SK-N-SH (cell line): ENCODE results near the gene IBTK. TPM values are rescaled to one million over a fixed set of nuclear protein-coding genes. Genes with fewer than 3 reads are reported as not detected.

ENCODE experiments used
- CTCF ChIA-PET: fragments of 300-600, 350-600 bp; formaldehyde crosslinking; extraction: SDS; loops from one replicate; lab custom pipeline; 2021; lab: Yijun Ruan, JAX
- POLR2A ChIA-PET: fragments of 350-600 bp; sonication (Branson Sonifier 250); formaldehyde crosslinking; extraction: SDS; loops from one replicate; lab custom pipeline; 2020; ENCODE audit warnings: antibody characterized with exemption, inconsistent platforms; lab: Yijun Ruan, JAX
- DNase-seq: peaks from one replicate; pipeline ENCODE4 v3.0.0; 2012
- H2AFZ ChIP-seq: fragments of 200-600 bp; sonication (generic); 2 replicates; pipeline ENCODE4 v1.8.1; 2016; ENCODE audit warnings: antibody characterized with exemption, mild to moderate bottlenecking, low read depth
- H3F3A ChIP-seq: fragments of 200-600 bp; sonication (generic); replicated peaks from 2 replicates; pipeline ENCODE3; 2016; ENCODE audit warnings: antibody characterized with exemption, mild to moderate bottlenecking; ENCODE audit not compliant: insufficient read depth
- H3K27ac ChIP-seq, 2 experiments: fragments of 200-500 bp in 1 of 2; fragments of 200-600 bp in 1 of 2; sonication (Bioruptor generic) in 1 of 2; sonication (generic), shearing (Covaris generic) in 1 of 2; 2 replicates each; pipeline versions ENCODE4 v1.5.1 to v1.6.1; 2014 to 2016; ENCODE audit warnings: low read depth in 2 of 2, inconsistent platforms in 1 of 2, low read length in 1 of 2, mild to moderate bottlenecking in 1 of 2, mixed read lengths in 1 of 2
- H3K27me3 ChIP-seq: fragments of 200-600 bp; sonication (generic), shearing (Covaris generic); 2 replicates; pipeline ENCODE4 v1.6.1; 2016; ENCODE audit warnings: mixed run types; ENCODE audit not compliant: insufficient read depth
- H3K36me3 ChIP-seq, 2 experiments: fragments of 200-500 bp in 1 of 2; fragments of 200-600 bp in 1 of 2; sonication (Bioruptor generic) in 1 of 2; sonication (generic) in 1 of 2; replicated peaks in 1 of 2; 2 replicates each; pipeline versions ENCODE3 to v1.5.1; 2014 to 2016; ENCODE audit warnings: low read length in 1 of 2, mild to moderate bottlenecking in 1 of 2; ENCODE audit not compliant: insufficient read depth in 2 of 2, control insufficient read depth in 1 of 2
- H3K4me1 ChIP-seq, 2 experiments: fragments of 200-500 bp in 1 of 2; fragments of 200-600 bp in 1 of 2; sonication (Bioruptor generic) in 1 of 2; sonication (generic), shearing (Covaris generic) in 1 of 2; 2 replicates each; pipeline versions ENCODE4 v1.5.1 to v1.6.1; 2014 to 2016; ENCODE audit warnings: low read depth in 1 of 2, low read length in 1 of 2, mixed run types in 1 of 2; ENCODE audit not compliant: insufficient read depth in 2 of 2, control insufficient read depth in 1 of 2
- H3K4me2 ChIP-seq: fragments of 200-600 bp; sonication (generic), shearing (Covaris generic); 2 replicates; pipeline ENCODE4 v1.6.1; 2017; ENCODE audit warnings: mixed run types
- H3K4me3 ChIP-seq, 2 experiments: fragments of 200-500 bp in 1 of 2; fragments of 200-600 bp in 1 of 2; sonication (Bioruptor generic) in 1 of 2; sonication (generic), shearing (Covaris generic) in 1 of 2; 2 replicates each; pipeline versions ENCODE4 v1.5.1 to v1.8.1; 2014 to 2016; ENCODE audit warnings: low read depth in 2 of 2, inconsistent platforms in 1 of 2, low read length in 1 of 2, mild to moderate bottlenecking in 1 of 2, mixed read lengths in 1 of 2, moderate library complexity in 1 of 2
- H3K79me2 ChIP-seq: fragments of 200-600 bp; sonication (generic); 2 replicates; pipeline ENCODE4 v1.8.1; 2017; ENCODE audit warnings: mild to moderate bottlenecking; ENCODE audit not compliant: insufficient read depth
- H3K9ac ChIP-seq: fragments of 200-600 bp; sonication (generic); 2 replicates; pipeline ENCODE4 v1.6.1; 2017; ENCODE audit warnings: mixed run types
- H3K9me2 ChIP-seq: fragments of 200-600 bp; sonication (generic); 2 replicates; pipeline ENCODE4 v1.6.1; 2017; ENCODE audit warnings: mixed run types
- H3K9me3 ChIP-seq: fragments of 200-600 bp; sonication (generic); 2 replicates; pipeline ENCODE4 v1.6.1; 2017; ENCODE audit warnings: mixed run types, mild to moderate bottlenecking, moderate library complexity
- H4K20me1 ChIP-seq: fragments of 200-600 bp; sonication (generic); 2 replicates; pipeline ENCODE4 v1.6.1; 2017; ENCODE audit warnings: mild to moderate bottlenecking, mixed run types; ENCODE audit not compliant: insufficient read depth
- CHD2 ChIP-seq: fragments of 150-350 bp; IDR thresholded peaks from 2 replicates; pipeline ENCODE4 v1.6.1; 2018; ENCODE audit warnings: low read length; ENCODE audit not compliant: partially characterized antibody
- ELF1 ChIP-seq: IDR thresholded peaks from 2 replicates; pipeline ENCODE4 v1.4.0; 2012
- EP300 ChIP-seq, 2 experiments: IDR thresholded peaks; 2 replicates each; pipeline versions ENCODE4 v1.4.0 to v1.6.1; 2012; ENCODE audit warnings: borderline replicate concordance in 1 of 2, low read depth in 1 of 2, low read length in 1 of 2
- FOSL2 ChIP-seq: IDR thresholded peaks from 2 replicates; pipeline ENCODE4 v1.4.0; 2012; ENCODE audit warnings: low read depth, mild to moderate bottlenecking, moderate library complexity, borderline replicate concordance
- FOXJ3 ChIP-seq: sonication (generic); formaldehyde crosslinking; IDR thresholded peaks from 2 replicates; pipeline ENCODE4 v1.5.1; 2020; ENCODE audit warnings: mild to moderate bottlenecking, missing genetic modification reagents
- FOXM1 ChIP-seq: IDR thresholded peaks from 2 replicates; pipeline ENCODE4 v1.4.0; 2012; ENCODE audit warnings: low read depth, mild to moderate bottlenecking
- GABPA ChIP-seq: IDR thresholded peaks from 2 replicates; pipeline ENCODE4 v1.4.0; 2012; ENCODE audit warnings: low read depth, mild to moderate bottlenecking
- JUND ChIP-seq: IDR thresholded peaks from 2 replicates; pipeline ENCODE4 v1.4.0; 2012
- MEF2A ChIP-seq: IDR thresholded peaks from 2 replicates; pipeline ENCODE4 v1.4.0; 2012; ENCODE audit warnings: low read depth, borderline replicate concordance
- NFIC ChIP-seq: IDR thresholded peaks from 2 replicates; pipeline ENCODE4 v1.4.0; 2012; ENCODE audit warnings: borderline replicate concordance
- NRF1 ChIP-seq: IDR thresholded peaks from 2 replicates; pipeline ENCODE4 v1.6.1; 2012; ENCODE audit warnings: low read depth, mild to moderate bottlenecking, low read length
- POLR2AphosphoS5 ChIP-seq: IDR thresholded peaks from 2 replicates; pipeline ENCODE4 v1.6.1; 2012; ENCODE audit warnings: low read depth, low read length
- RAD21 ChIP-seq: IDR thresholded peaks from 2 replicates; pipeline ENCODE4 v1.6.1; 2012; ENCODE audit warnings: mild to moderate bottlenecking, low read length
- RCOR1 ChIP-seq: fragments of 150-350 bp; IDR thresholded peaks from 2 replicates; pipeline ENCODE4 v1.6.1; 2017; ENCODE audit warnings: antibody characterized with exemption, low read length
- RFX5 ChIP-seq: IDR thresholded peaks from 2 replicates; pipeline ENCODE4 v1.6.1; 2012; ENCODE audit warnings: mild to moderate bottlenecking, improper control_type of control experiment, low read length
- RXRA ChIP-seq: IDR thresholded peaks from 2 replicates; pipeline ENCODE4 v1.4.0; 2012; ENCODE audit warnings: low read depth, mild to moderate bottlenecking, borderline replicate concordance
- SMC3 ChIP-seq: IDR thresholded peaks from 2 replicates; pipeline ENCODE4 v1.6.1; 2012; ENCODE audit warnings: low read depth, low read length, improper control_type of control experiment
- TAF1 ChIP-seq: IDR thresholded peaks from 2 replicates; pipeline ENCODE4 v1.6.1; 2012; ENCODE audit warnings: low read depth, mild to moderate bottlenecking, low read length, moderate library complexity, borderline replicate concordance
- TCF12 ChIP-seq: IDR thresholded peaks from 2 replicates; pipeline ENCODE4 v1.4.0; 2012
- TEAD4 ChIP-seq: IDR thresholded peaks from 2 replicates; pipeline ENCODE4 v1.4.0; 2012; ENCODE audit warnings: mild to moderate bottlenecking, borderline replicate concordance; ENCODE audit not compliant: insufficient read depth
- YY1 ChIP-seq: IDR thresholded peaks from 2 replicates; pipeline ENCODE4 v1.4.0; 2012; ENCODE audit warnings: low read depth, mild to moderate bottlenecking
- WGBS: methylation state at CpG from one replicate; pipeline ENCODE4 v1.1.6; 2017; ENCODE audit warnings: low lambda C conversion rate; 5-methylcytosine and 5-hydroxymethylcytosine counted together
- polyA plus RNA-seq, 3 experiments: library from polyadenylated mRNA; depleted of rRNA; stranded (reverse); fragments of >200 nt; gene quantifications; 2 replicates each; pipeline ENCODE4 v1.2.3, GENCODE V29; 2012
- TF ChIP-seq, protein P1 (sequence below): fragments of 150-350 bp; IDR thresholded peaks from 2 replicates; pipeline ENCODE4 v1.6.1; 2016; ENCODE audit warnings: mild to moderate bottlenecking, low read depth, low read length
- TF ChIP-seq, protein P2 (sequence below): IDR thresholded peaks from 2 replicates; pipeline ENCODE4 v1.4.0; 2012; ENCODE audit warnings: low read depth
- TF ChIP-seq, protein P3 (sequence below): fragments of 150-350 bp; IDR thresholded peaks from 2 replicates; pipeline ENCODE4 v1.6.1; 2017; ENCODE audit warnings: antibody characterized with exemption, low read length, low read depth, borderline replicate concordance
- TF ChIP-seq, protein P4 (sequence below): IDR thresholded peaks from 2 replicates; pipeline ENCODE4 v1.6.1; 2012; ENCODE audit warnings: mild to moderate bottlenecking, low read depth, low read length, moderate library complexity

The IBTK gene
- polyA plus RNA-seq, 1 of the 3 experiments (the other 2 are of a cell fraction): 9.5 TPM

DNA sequence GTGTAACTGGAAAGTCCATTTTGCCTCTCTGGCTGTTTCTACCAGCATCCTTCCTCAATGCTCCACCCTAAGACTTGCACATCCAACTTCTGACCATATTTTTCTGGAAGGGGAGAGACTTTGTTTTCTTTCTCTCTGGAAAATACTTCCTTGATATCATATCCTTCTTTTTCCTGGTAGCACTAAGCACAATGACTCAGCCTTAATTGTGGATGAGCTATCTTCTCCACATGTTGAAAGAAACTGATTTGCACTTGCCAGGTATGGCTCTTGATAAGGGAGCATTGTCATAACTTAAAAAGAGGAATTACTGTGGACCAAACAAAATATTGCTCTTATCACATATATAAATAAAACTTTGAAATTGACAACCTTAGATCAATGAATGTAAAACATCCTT, 30.1 kb upstream of the IBTK start:
- peaks cover 2 to 4% of the 10 kb centered on the region in 2 experiments; a peak in 1 of 4 replicates for H3K4me1 ChIP-seq
- no peak overlapping the region for H3K4me3 ChIP-seq
- H3K79me2 ChIP-seq: no peaks in the 10 kb centered on the region
- DNase-seq: no peak
- H3K9me3 ChIP-seq: no peaks in the 10 kb centered on the region
- H3K27me3 ChIP-seq: no peaks in the 10 kb centered on the region
- no peaks in the 10 kb centered on the region for H4K20me1 ChIP-seq
- no peaks in the 10 kb centered on the region for H3K36me3 ChIP-seq
- ChIA-PET CTCF (no interaction called here), POLR2A (no interaction called here)
- no peak overlapping the region for H3K27ac ChIP-seq
- no peak overlapping the region for H3K9ac ChIP-seq
- TF ChIP-seq FOXM1 (no peak), POLR2AphosphoS5 (no peak), EP300 (IDR thresholded peaks at IDR 0.05; ENCODE audit: borderline replicate concordance in 1 of 2, low read depth in 1 of 2, low read length in 1 of 2) (no peak), ELF1 (no peak), FOXJ3 (CRISPR knock-in tag) (no peak), MEF2A (no peak), RFX5 (no peak), FOSL2 (no peak), SMC3 (no peak), YY1 (no peak), RAD21 (no peak), TCF12 (no peak), NRF1 (no peak), JUND (no peak), GABPA (no peak), TEAD4 (no peak), NFIC (no peak)
- TF ChIP-seq, protein P1, sequence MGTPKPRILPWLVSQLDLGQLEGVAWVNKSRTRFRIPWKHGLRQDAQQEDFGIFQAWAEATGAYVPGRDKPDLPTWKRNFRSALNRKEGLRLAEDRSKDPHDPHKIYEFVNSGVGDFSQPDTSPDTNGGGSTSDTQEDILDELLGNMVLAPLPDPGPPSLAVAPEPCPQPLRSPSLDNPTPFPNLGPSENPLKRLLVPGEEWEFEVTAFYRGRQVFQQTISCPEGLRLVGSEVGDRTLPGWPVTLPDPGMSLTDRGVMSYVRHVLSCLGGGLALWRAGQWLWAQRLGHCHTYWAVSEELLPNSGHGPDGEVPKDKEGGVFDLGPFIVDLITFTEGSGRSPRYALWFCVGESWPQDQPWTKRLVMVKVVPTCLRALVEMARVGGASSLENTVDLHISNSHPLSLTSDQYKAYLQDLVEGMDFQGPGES: no peak
- TF ChIP-seq, protein P2, sequence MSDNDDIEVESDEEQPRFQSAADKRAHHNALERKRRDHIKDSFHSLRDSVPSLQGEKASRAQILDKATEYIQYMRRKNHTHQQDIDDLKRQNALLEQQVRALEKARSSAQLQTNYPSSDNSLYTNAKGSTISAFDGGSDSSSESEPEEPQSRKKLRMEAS: no peak
- TF ChIP-seq, protein P3, sequence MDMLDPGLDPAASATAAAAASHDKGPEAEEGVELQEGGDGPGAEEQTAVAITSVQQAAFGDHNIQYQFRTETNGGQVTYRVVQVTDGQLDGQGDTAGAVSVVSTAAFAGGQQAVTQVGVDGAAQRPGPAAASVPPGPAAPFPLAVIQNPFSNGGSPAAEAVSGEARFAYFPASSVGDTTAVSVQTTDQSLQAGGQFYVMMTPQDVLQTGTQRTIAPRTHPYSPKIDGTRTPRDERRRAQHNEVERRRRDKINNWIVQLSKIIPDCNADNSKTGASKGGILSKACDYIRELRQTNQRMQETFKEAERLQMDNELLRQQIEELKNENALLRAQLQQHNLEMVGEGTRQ: no peak
- H3F3A ChIP-seq: no peaks in the 10 kb centered on the region
- no peaks in the 10 kb centered on the region for H3K9me2 ChIP-seq
- H3K4me2 ChIP-seq: no peak overlapping the region
- H2AFZ ChIP-seq: no peak overlapping the region

DNA sequence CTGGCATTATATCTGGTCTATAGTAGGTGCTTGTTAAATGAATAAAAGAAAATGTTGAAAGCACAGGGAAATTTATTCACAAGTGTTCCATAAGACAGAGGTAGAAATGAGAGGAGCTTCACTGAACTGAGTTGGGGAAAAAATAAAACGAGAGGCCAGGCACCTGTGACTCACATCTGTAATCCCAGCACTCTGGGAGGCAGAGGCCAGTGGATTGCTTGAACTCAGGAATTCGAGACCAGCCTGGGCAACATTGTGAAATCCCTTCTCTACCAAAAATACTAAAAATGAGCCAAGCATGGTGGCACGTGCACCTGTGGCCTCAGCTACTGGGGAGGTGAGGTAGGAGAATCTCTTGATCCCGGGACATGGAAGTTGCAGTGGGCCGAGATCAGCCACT, 28.1 kb upstream of the IBTK start:
- Histone ChIP-seq H4K20me1 (no peaks in the 10 kb centered on the region), H3K4me1 (peaks cover 6 to 10% of the 10 kb centered on the region in 2 experiments; a peak in 3 of 4 replicates), H3K4me2 (no peak overlapping the region), H3K9ac (no peak overlapping the region), H3K27me3 (no peaks in the 10 kb centered on the region), H3K27ac (no peak overlapping the region), H3K36me3 (no peaks in the 10 kb centered on the region), H3F3A (no peaks in the 10 kb centered on the region), H2AFZ (no peak overlapping the region), H3K9me2 (no peaks in the 10 kb centered on the region), H3K79me2 (no peaks in the 10 kb centered on the region), H3K4me3 (no peak overlapping the region), H3K9me3 (no peaks in the 10 kb centered on the region)
- no peak for DNase-seq
- 90% methylated on average over 5 of the region's 5 CpGs for WGBS
- ChIA-PET POLR2A (no interaction called here), CTCF (interaction anchor here (1.0 to 10.4 kb wide), 3 partner anchors 216 to 790 kb away, joined by 3 to 191 read pairs (median 5); partner anchors contain the start of gene UBE3D)
- TF ChIP-seq TCF12 (no peak), RCOR1 (no peak), GABPA (no peak), FOSL2 (no peak), RXRA (no peak), YY1 (no peak), CHD2 (no peak), FOXM1 (no peak), RAD21 (no peak), TAF1 (no peak)
- TF ChIP-seq, protein P4, sequence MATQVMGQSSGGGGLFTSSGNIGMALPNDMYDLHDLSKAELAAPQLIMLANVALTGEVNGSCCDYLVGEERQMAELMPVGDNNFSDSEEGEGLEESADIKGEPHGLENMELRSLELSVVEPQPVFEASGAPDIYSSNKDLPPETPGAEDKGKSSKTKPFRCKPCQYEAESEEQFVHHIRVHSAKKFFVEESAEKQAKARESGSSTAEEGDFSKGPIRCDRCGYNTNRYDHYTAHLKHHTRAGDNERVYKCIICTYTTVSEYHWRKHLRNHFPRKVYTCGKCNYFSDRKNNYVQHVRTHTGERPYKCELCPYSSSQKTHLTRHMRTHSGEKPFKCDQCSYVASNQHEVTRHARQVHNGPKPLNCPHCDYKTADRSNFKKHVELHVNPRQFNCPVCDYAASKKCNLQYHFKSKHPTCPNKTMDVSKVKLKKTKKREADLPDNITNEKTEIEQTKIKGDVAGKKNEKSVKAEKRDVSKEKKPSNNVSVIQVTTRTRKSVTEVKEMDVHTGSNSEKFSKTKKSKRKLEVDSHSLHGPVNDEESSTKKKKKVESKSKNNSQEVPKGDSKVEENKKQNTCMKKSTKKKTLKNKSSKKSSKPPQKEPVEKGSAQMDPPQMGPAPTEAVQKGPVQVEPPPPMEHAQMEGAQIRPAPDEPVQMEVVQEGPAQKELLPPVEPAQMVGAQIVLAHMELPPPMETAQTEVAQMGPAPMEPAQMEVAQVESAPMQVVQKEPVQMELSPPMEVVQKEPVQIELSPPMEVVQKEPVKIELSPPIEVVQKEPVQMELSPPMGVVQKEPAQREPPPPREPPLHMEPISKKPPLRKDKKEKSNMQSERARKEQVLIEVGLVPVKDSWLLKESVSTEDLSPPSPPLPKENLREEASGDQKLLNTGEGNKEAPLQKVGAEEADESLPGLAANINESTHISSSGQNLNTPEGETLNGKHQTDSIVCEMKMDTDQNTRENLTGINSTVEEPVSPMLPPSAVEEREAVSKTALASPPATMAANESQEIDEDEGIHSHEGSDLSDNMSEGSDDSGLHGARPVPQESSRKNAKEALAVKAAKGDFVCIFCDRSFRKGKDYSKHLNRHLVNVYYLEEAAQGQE: no peak
